ENCODE results near the gene INPP1.

DNA sequence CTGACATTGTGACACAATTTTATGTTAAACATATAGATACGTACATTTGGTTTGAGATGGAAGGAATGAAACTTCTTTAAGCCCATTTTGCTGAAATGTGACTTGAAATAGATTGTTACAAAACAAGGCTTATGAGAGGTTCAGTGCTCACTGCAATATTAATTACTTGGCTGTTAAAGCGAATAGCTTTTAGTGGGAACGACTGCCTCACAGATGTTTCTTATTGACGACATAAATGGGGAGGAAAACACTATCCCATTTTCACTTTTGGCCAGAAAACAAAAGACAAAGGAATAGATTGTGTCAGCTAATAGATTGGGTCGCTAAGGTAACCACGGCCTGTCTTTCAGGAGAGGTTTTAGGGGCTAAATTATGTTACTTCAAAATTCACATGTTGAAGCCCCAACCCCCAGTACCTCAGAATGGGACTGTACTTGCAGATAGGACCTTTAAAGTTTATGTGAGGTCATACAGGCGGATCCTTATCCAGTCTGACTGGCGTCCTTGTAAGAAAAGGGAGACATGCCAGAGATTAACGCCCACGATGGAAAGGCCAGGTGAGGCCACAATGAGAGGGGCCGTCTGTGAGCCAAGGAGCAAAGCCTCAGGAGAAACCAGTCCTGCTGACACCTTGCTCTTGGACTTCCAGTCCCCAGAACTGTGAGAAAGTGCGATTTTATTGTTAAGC is 10.8 kb downstream of the INPP1 start:
- TF ChIP-seq, protein P1, sequence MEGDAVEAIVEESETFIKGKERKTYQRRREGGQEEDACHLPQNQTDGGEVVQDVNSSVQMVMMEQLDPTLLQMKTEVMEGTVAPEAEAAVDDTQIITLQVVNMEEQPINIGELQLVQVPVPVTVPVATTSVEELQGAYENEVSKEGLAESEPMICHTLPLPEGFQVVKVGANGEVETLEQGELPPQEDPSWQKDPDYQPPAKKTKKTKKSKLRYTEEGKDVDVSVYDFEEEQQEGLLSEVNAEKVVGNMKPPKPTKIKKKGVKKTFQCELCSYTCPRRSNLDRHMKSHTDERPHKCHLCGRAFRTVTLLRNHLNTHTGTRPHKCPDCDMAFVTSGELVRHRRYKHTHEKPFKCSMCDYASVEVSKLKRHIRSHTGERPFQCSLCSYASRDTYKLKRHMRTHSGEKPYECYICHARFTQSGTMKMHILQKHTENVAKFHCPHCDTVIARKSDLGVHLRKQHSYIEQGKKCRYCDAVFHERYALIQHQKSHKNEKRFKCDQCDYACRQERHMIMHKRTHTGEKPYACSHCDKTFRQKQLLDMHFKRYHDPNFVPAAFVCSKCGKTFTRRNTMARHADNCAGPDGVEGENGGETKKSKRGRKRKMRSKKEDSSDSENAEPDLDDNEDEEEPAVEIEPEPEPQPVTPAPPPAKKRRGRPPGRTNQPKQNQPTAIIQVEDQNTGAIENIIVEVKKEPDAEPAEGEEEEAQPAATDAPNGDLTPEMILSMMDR (IDR thresholded peaks at IDR 0.05; ENCODE audit: low read length): no peak
- no peak for TF ChIP-seq EZH2 (IDR thresholded peaks at IDR 0.05; ENCODE audit: borderline replicate concordance, low read length)

All from OCI-LY1 (cell line).